Stimulated activated effector memory CD8-positive, alpha-beta T cell treated with anti-CD3 and anti-CD28 coated beads, Interleukin-12 subunit alpha, Interleukin-12 subunit beta, amount 100 ng/mL, for 72 hours (primary cell): Measurements from ENCODE around the gene TMEM185B.

ENCODE experiments used
- ATAC-seq: fragments of 150-1000 bp; cut with Tn5 transposase; 2 replicates; pipeline ENCODE4 v1.10.0; 2021
- DNase-seq, 2 donors: peaks; one replicate each; pipeline ENCODE4 v3.0.0; 2021 to 2022; ENCODE audit warnings: low spot score in 2 of 2
- H3K27ac Mint-ChIP-seq: one replicate; pipeline ENCODE4 v1.8.0; 2022; ENCODE audit warnings: mild to moderate bottlenecking, mixed read lengths
- H3K36me3 Mint-ChIP-seq: one replicate; pipeline ENCODE4 v1.8.0; 2022; ENCODE audit warnings: mild to moderate bottlenecking, mixed read lengths
- H3K4me1 Mint-ChIP-seq: one replicate; pipeline ENCODE4 v1.8.0; 2022; ENCODE audit warnings: mixed read lengths
- H3K4me3 Mint-ChIP-seq: one replicate; pipeline ENCODE4 v1.8.0; 2022; ENCODE audit warnings: mild to moderate bottlenecking, mixed read lengths
- H3K9me3 Mint-ChIP-seq: one replicate; pipeline ENCODE4 v1.8.0; 2022; ENCODE audit warnings: mixed read lengths

TMEM185B gene

GRCh38 chr2:120255986-120256650 is 32.9 kb upstream of the TMEM185B start:
- peak overlapping the region; percentile 28 for H3K4me3 Mint-ChIP-seq
- H3K27ac Mint-ChIP-seq: no peak overlapping the region
- peaks cover 29% of the 10 kb centered on the region for H3K36me3 Mint-ChIP-seq
- H3K9me3 Mint-ChIP-seq: no peaks in the 10 kb centered on the region
- DNase-seq (no peak), ATAC-seq (no peak)
- H3K4me1 Mint-ChIP-seq: peaks cover 65% of the 10 kb centered on the region

- peaks cover 65% of the 10 kb centered on the region for H3K4me1 Mint-ChIP-seq
- peaks cover 29% of the 10 kb centered on the region for H3K36me3 Mint-ChIP-seq
These were observed 31.9 kb upstream of the TMEM185B start for GRCh38 chr2:120255071-120255470.

GRCh38 chr2:120254178-120254577 is 31.0 kb upstream of the TMEM185B start:
- DNase-seq (no peak), ATAC-seq (no peak)
- Mint-ChIP-seq H3K4me3 (peak overlapping the region; percentile 98), H3K4me1 (peaks cover 65% of the 10 kb centered on the region), H3K36me3 (peaks cover 29% of the 10 kb centered on the region), H3K27ac (peak overlapping the region; percentile 26), H3K9me3 (no peaks in the 10 kb centered on the region)

More at GRCh38 chr2:120255071-120255470, 31.9 kb upstream of the TMEM185B start:
- Mint-ChIP-seq H3K4me3 (peak overlapping the region; percentile 98), H3K9me3 (no peaks in the 10 kb centered on the region), H3K27ac (no peak overlapping the region)
- no peak for DNase-seq
- no peak for ATAC-seq

- DNase-seq: peak in 1 of 2 donors; percentile 64
- peak; percentile 59 for ATAC-seq
- peak overlapping the region; percentile 94 for H3K27ac Mint-ChIP-seq
- peak overlapping the region; percentile 98 for H3K4me3 Mint-ChIP-seq
- peaks cover 65% of the 10 kb centered on the region for H3K4me1 Mint-ChIP-seq
- peaks cover 29% of the 10 kb centered on the region for H3K36me3 Mint-ChIP-seq
- H3K9me3 Mint-ChIP-seq: no peaks in the 10 kb centered on the region
These were observed 30.1 kb upstream of the TMEM185B start for GRCh38 chr2:120253021-120253882.

GRCh38 chr2:120252225-120253020 is 29.2 kb upstream of the TMEM185B start, which contains the start of gene RALB:
RALB (plus strand) TSS chr2:120252852; CDS start chr2:120278665, 25,813 bp downstream.
- peaks cover 59% of the 10 kb centered on the region for H3K4me1 Mint-ChIP-seq
- DNase-seq (peak; percentile 94 to 99), ATAC-seq (peak; percentile 94)
- H3K4me3 Mint-ChIP-seq: peak within 1 kb of the TSS; percentile 98
- H3K36me3 Mint-ChIP-seq: peaks cover 29% of the 10 kb centered on the region
- no peaks in the 10 kb centered on the region for H3K9me3 Mint-ChIP-seq
- H3K27ac Mint-ChIP-seq: peak within 1 kb of the TSS; percentile 94

- peak overlapping the region; percentile 94 for H3K27ac Mint-ChIP-seq
- peaks cover 57% of the 10 kb centered on the region for H3K4me1 Mint-ChIP-seq
- peaks cover 29% of the 10 kb centered on the region for H3K36me3 Mint-ChIP-seq
- H3K9me3 Mint-ChIP-seq: no peaks in the 10 kb centered on the region
- no peak for DNase-seq
- peak overlapping the region; percentile 98 for H3K4me3 Mint-ChIP-seq
- no peak for ATAC-seq
These were observed 28.7 kb upstream of the TMEM185B start for GRCh38 chr2:120251880-120252224.

- no peak for DNase-seq
- no peaks in the 10 kb centered on the region for H3K9me3 Mint-ChIP-seq
- no peak overlapping the region for H3K4me3 Mint-ChIP-seq
- ATAC-seq: no peak
- peaks cover 23% of the 10 kb centered on the region for H3K36me3 Mint-ChIP-seq
- H3K27ac Mint-ChIP-seq: no peak overlapping the region
- H3K4me1 Mint-ChIP-seq: peaks cover 55% of the 10 kb centered on the region
These were observed 27.9 kb upstream of the TMEM185B start for GRCh38 chr2:120251078-120251477.

- no peak overlapping the region for H3K27ac Mint-ChIP-seq
- no peak for DNase-seq
- H3K4me1 Mint-ChIP-seq: peaks cover 51% of the 10 kb centered on the region
- H3K4me3 Mint-ChIP-seq: no peak overlapping the region
- peaks cover 20% of the 10 kb centered on the region for H3K36me3 Mint-ChIP-seq
- ATAC-seq: no peak
- no peaks in the 10 kb centered on the region for H3K9me3 Mint-ChIP-seq
These were observed 27.4 kb upstream of the TMEM185B start for GRCh38 chr2:120250640-120251039.

- ATAC-seq (no peak), DNase-seq (no peak)
- Mint-ChIP-seq H3K4me3 (no peak overlapping the region), H3K36me3 (no peaks in the 10 kb centered on the region), H3K9me3 (no peaks in the 10 kb centered on the region), H3K4me1 (peaks cover 28% of the 10 kb centered on the region), H3K27ac (peak overlapping the region; percentile 17)
These were observed 24.7 kb upstream of the TMEM185B start for GRCh38 chr2:120247851-120248250.

- H3K4me3 Mint-ChIP-seq: no peak overlapping the region
- ATAC-seq: no peak
- H3K4me1 Mint-ChIP-seq: peaks cover 23% of the 10 kb centered on the region
- H3K36me3 Mint-ChIP-seq: no peaks in the 10 kb centered on the region
- H3K9me3 Mint-ChIP-seq: no peaks in the 10 kb centered on the region
- DNase-seq: no peak
- no peak overlapping the region for H3K27ac Mint-ChIP-seq
These were observed 23.5 kb upstream of the TMEM185B start for GRCh38 chr2:120246546-120247300.

GRCh38 chr2:120245520-120246332 is 22.5 kb upstream of the TMEM185B start:
- no peaks in the 10 kb centered on the region for H3K36me3 Mint-ChIP-seq
- DNase-seq (no peak), ATAC-seq (no peak)
- H3K27ac Mint-ChIP-seq: no peak overlapping the region
- H3K9me3 Mint-ChIP-seq: no peaks in the 10 kb centered on the region
- peaks cover 21% of the 10 kb centered on the region for H3K4me1 Mint-ChIP-seq
- H3K4me3 Mint-ChIP-seq: no peak overlapping the region

- Mint-ChIP-seq H3K36me3 (no peaks in the 10 kb centered on the region), H3K4me1 (peaks cover 21% of the 10 kb centered on the region), H3K27ac (no peak overlapping the region), H3K4me3 (no peak overlapping the region), H3K9me3 (no peaks in the 10 kb centered on the region)
- no peak for DNase-seq
- ATAC-seq: no peak
These were observed 21.7 kb upstream of the TMEM185B start for GRCh38 chr2:120244656-120245519.

GRCh38 chr2:120243875-120244553 is 20.8 kb upstream of the TMEM185B start:
- Mint-ChIP-seq H3K27ac (peak overlapping the region; percentile 32), H3K36me3 (no peaks in the 10 kb centered on the region), H3K9me3 (no peaks in the 10 kb centered on the region)

More at GRCh38 chr2:120243875-120244553, 20.8 kb upstream of the TMEM185B start:
- ATAC-seq (no peak), DNase-seq (no peak)
- Mint-ChIP-seq H3K4me1 (peaks cover 21% of the 10 kb centered on the region), H3K4me3 (no peak overlapping the region)
